HCT116 (cell line): ENCODE data around the gene TAPT1. TPM values are rescaled to one million over a fixed set of nuclear protein-coding genes. Genes with fewer than 3 reads are reported as not detected.

ENCODE experiments used
- ATAC-seq: fragments of 200-7000 bp; cut with Tn5 transposase; 2 replicates; pipeline ENCODE4 v1.9.1; 2020; ENCODE audit warnings: mild to moderate bottlenecking, moderate library complexity
- BruUV-seq: library from RNA; stranded (reverse); fragments of 400-500 nt; replicated peaks from 2 replicates; lab custom pipeline; 2021; lab: Mats Ljungman, UMichigan
- CTCF ChIA-PET: fragments of 300-600 bp; sonication (Branson Sonifier 250); formaldehyde crosslinking; loops from one replicate; lab custom pipeline; 2021; ENCODE audit warnings: antibody characterized with exemption; lab: Charles Lee
- POLR2A ChIA-PET: fragments of 300-600, 350-600 bp; sonication (Branson Sonifier 250); formaldehyde crosslinking; loops from one replicate; lab custom pipeline; 2021; ENCODE audit warnings: antibody characterized with exemption; lab: Charles Lee
- RAD21 ChIA-PET, 2 experiments: fragments of 300-600 bp; sonication (Branson Sonifier 250); formaldehyde crosslinking; loops; one replicate each; lab custom pipeline; 2023; ENCODE audit warnings: low total read pairs in 2 of 2; ENCODE audit not compliant: uncharacterized antibody in 2 of 2, unreplicated experiment in 2 of 2, low non-redundant PET in 1 of 2; lab: Charles Lee
- DNase-seq: peaks from one replicate; pipeline ENCODE4 v3.0.0-alpha.2; 2010; ENCODE audit warnings: low read depth, low spot score
- H2AFZ ChIP-seq: fragments of 200-600 bp; shearing (Covaris generic), sonication (generic); 2 replicates; pipeline ENCODE4 v1.6.1; 2017; ENCODE audit warnings: low read depth, mixed run types, mixed read lengths, antibody characterized with exemption, low read length; ENCODE audit not compliant: poor library complexity, severe bottlenecking
- H3K27ac ChIP-seq: 2 replicates; pipeline ENCODE4 v1.5.1; 2012; ENCODE audit warnings: low read depth, low read length
- H3K27me3 ChIP-seq: fragments of 200-600 bp; sonication (generic); 2 replicates; pipeline ENCODE4 v1.6.1; 2016; ENCODE audit warnings: mixed run types, low read length, mixed read lengths; ENCODE audit not compliant: insufficient read depth
- H3K36me3 ChIP-seq, 2 experiments: fragments of 200-500 bp in 1 of 2; fragments of 200-600 bp in 1 of 2; sonication (Bioruptor generic) in 1 of 2; sonication (generic) in 1 of 2; 2 replicates each; pipeline versions ENCODE4 v1.5.1 to v1.6.1; 2014 to 2016; ENCODE audit warnings: low read length in 2 of 2, inconsistent platforms in 1 of 2, mixed read lengths in 1 of 2, mixed run types in 1 of 2; ENCODE audit not compliant: insufficient read depth in 2 of 2, control insufficient read depth in 1 of 2
- H3K4me1 ChIP-seq, 2 experiments: fragments of 200-600 bp in 1 of 2; sonication (generic) in 1 of 2; 2 replicates each; pipeline versions ENCODE4 v1.5.1 to v1.6.1; 2012 to 2017; ENCODE audit warnings: low read length in 2 of 2, inconsistent platforms in 1 of 2, mild to moderate bottlenecking in 1 of 2, mixed read lengths in 1 of 2, mixed run types in 1 of 2, moderate library complexity in 1 of 2; ENCODE audit not compliant: insufficient read depth in 2 of 2, control insufficient read depth in 1 of 2
- H3K4me2 ChIP-seq: fragments of 200-600 bp; sonication (generic); 2 replicates; pipeline ENCODE4 v1.6.1; 2017; ENCODE audit warnings: mixed run types, low read length, mixed read lengths
- H3K4me3 ChIP-seq, 2 experiments: fragments of 200-600 bp in 1 of 2; sonication (generic) in 1 of 2; replicated peaks in 1 of 2; 2 replicates each; pipeline ENCODE4 v1.5.1; 2011 to 2016; ENCODE audit warnings: low read length in 2 of 2, control low read depth in 1 of 2, low read depth in 1 of 2, mild to moderate bottlenecking in 1 of 2, mixed read lengths in 1 of 2, mixed run types in 1 of 2
- H3K79me2 ChIP-seq: fragments of 200-600 bp; sonication (generic); 2 replicates; pipeline ENCODE4 v1.6.1; 2017; ENCODE audit warnings: mild to moderate bottlenecking, mixed run types, low read length, moderate library complexity, mixed read lengths; ENCODE audit not compliant: insufficient read depth
- H3K9ac ChIP-seq: fragments of 200-600 bp; sonication (generic); 2 replicates; pipeline ENCODE4 v1.6.1; 2016; ENCODE audit warnings: low read length, mixed read lengths
- H3K9me2 ChIP-seq: fragments of 200-600 bp; sonication (generic), shearing (Covaris generic); 2 replicates; pipeline ENCODE4 v1.6.1; 2017; ENCODE audit warnings: mixed run types, mild to moderate bottlenecking, moderate library complexity; ENCODE audit not compliant: insufficient read depth
- H3K9me3 ChIP-seq, 2 experiments: fragments of 200-500 bp in 1 of 2; fragments of 200-600 bp in 1 of 2; sonication (Bioruptor generic) in 1 of 2; sonication (generic) in 1 of 2; 2 replicates each; pipeline ENCODE4 v1.6.1; 2014 to 2017; ENCODE audit warnings: low read length in 2 of 2, mixed read lengths in 2 of 2, inconsistent platforms in 1 of 2, low read depth in 1 of 2, mild to moderate bottlenecking in 1 of 2, mixed run types in 1 of 2, moderate library complexity in 1 of 2; ENCODE audit not compliant: control insufficient read depth in 1 of 2, insufficient read depth in 1 of 2
- H4K20me1 ChIP-seq: fragments of 200-600 bp; sonication (generic), shearing (Covaris generic); 2 replicates; pipeline ENCODE4 v1.6.1; 2017; ENCODE audit warnings: mixed run types, mild to moderate bottlenecking, moderate library complexity; ENCODE audit not compliant: insufficient read depth
- ATF3 ChIP-seq: IDR thresholded peaks from 2 replicates; pipeline ENCODE4 v1.6.1; 2012
- CBX3 ChIP-seq: IDR thresholded peaks from 2 replicates; pipeline ENCODE4 v1.6.1; 2012; ENCODE audit warnings: low read depth
- CEBPB ChIP-seq: IDR thresholded peaks from 2 replicates; pipeline ENCODE4 v1.6.1; 2012; ENCODE audit warnings: low read depth
- CTCF ChIP-seq, 3 experiments: fragments of 200-600 bp in 1 of 3; sonication (generic) in 1 of 3; IDR thresholded peaks in 2 of 3; conservative IDR thresholded peaks in 1 of 3; 2 replicates each; pipeline ENCODE4 v1.5.1; 2012 to 2017; ENCODE audit warnings: low read depth in 2 of 3, low read length in 2 of 3, antibody characterized with exemption in 1 of 3, borderline replicate concordance in 1 of 3, control low read depth in 1 of 3, mild to moderate bottlenecking in 1 of 3, mixed read lengths in 1 of 3, mixed run types in 1 of 3, moderate library complexity in 1 of 3; ENCODE audit not compliant: insufficient read depth in 1 of 3
- EGR1 ChIP-seq: IDR thresholded peaks from 2 replicates; pipeline ENCODE4 v1.6.1; 2012; ENCODE audit warnings: low read depth
- EZH2 ChIP-seq: fragments of 200-600 bp; sonication (generic); IDR thresholded peaks from 2 replicates; pipeline ENCODE4 v1.6.1; 2017; ENCODE audit warnings: antibody characterized with exemption, mixed run types
- EZH2phosphoT487 ChIP-seq: fragments of 200-600 bp; IDR thresholded peaks from 2 replicates; pipeline ENCODE4 v1.6.1; 2018; ENCODE audit warnings: antibody characterized with exemption, borderline replicate concordance
- FOSL1 ChIP-seq: IDR thresholded peaks from 2 replicates; pipeline ENCODE4 v1.6.1; 2012; ENCODE audit warnings: low read depth
- JUND ChIP-seq: IDR thresholded peaks from 2 replicates; pipeline ENCODE4 v1.6.1; 2012
- POLR2A ChIP-seq: IDR thresholded peaks from 2 replicates; pipeline ENCODE4 v1.7.0; 2011; ENCODE audit warnings: borderline replicate concordance; ENCODE audit not compliant: insufficient read depth, insufficient read length; ENCODE audit errors: extremely low read depth
- POLR2AphosphoS5 ChIP-seq: IDR thresholded peaks from 2 replicates; pipeline ENCODE4 v1.6.1; 2011; ENCODE audit warnings: mild to moderate bottlenecking, low read depth, low read length, moderate library complexity
- RAD21 ChIP-seq: IDR thresholded peaks from 2 replicates; pipeline ENCODE4 v1.6.1; 2012; ENCODE audit warnings: low read depth, mild to moderate bottlenecking
- REST ChIP-seq: IDR thresholded peaks from 2 replicates; pipeline ENCODE4 v1.6.1; 2012; ENCODE audit warnings: low read depth
- SP1 ChIP-seq: IDR thresholded peaks from 2 replicates; pipeline ENCODE4 v1.6.1; 2012; ENCODE audit warnings: low read depth
- SRF ChIP-seq: IDR thresholded peaks from 2 replicates; pipeline ENCODE4 v1.6.1; 2012; ENCODE audit warnings: low read depth
- TCF7L2 ChIP-seq: IDR thresholded peaks from 2 replicates; pipeline ENCODE4 v1.7.0; 2011; ENCODE audit warnings: borderline replicate concordance, inconsistent platforms; ENCODE audit not compliant: insufficient read depth, insufficient read length; ENCODE audit errors: extremely low read depth
- YY1 ChIP-seq: IDR thresholded peaks from 2 replicates; pipeline ENCODE4 v1.6.1; 2011; ENCODE audit warnings: low read length, low read depth, moderate library complexity, mild to moderate bottlenecking; ENCODE audit not compliant: insufficient replicate concordance; ENCODE audit errors: extremely low read depth
- ZBTB33 ChIP-seq: IDR thresholded peaks from 2 replicates; pipeline ENCODE4 v1.6.1; 2011; ENCODE audit warnings: mild to moderate bottlenecking, low read length, moderate library complexity; ENCODE audit not compliant: insufficient replicate concordance; ENCODE audit errors: extremely low read depth
- ZNF274 ChIP-seq: fragments of 200-500 bp; sonication (Bioruptor generic); IDR thresholded peaks from 2 replicates; pipeline ENCODE4 v1.6.1; 2014; ENCODE audit warnings: mild to moderate bottlenecking, low read depth, low read length, inconsistent platforms
- intact Hi-C: fragments of 100-400 bp; cut with micrococcal nuclease; formaldehyde crosslinking; loops from 2 replicates; pipeline ENCODE4 v1.10.0; 2022
- total RNA-seq: library from RNA; stranded (reverse); gene quantifications from one replicate; pipeline ENCODE4 v1.2.1, GENCODE V29; 2021; ENCODE audit not compliant: unreplicated experiment

The TAPT1 gene
- total RNA-seq, 1 experiment from 2014 or later: 11.7 TPM

- RAD21 ChIA-PET: no interaction called here
- H3K79me2 ChIP-seq: no peaks in the 10 kb centered on the region
- H3K4me3 ChIP-seq: no peak overlapping the region
- peaks cover 7 to 9% of the 10 kb centered on the region in 2 experiments; a peak in 3 of 4 replicates for H3K4me1 ChIP-seq
- POLR2A ChIA-PET: no interaction called here
- H4K20me1 ChIP-seq: no peaks in the 10 kb centered on the region
- H3K9me3 ChIP-seq: no peaks in the 10 kb centered on the region
- intact Hi-C loops: no loop called here
- no peaks in the 10 kb centered on the region for H3K36me3 ChIP-seq
- H3K9ac ChIP-seq: no peak overlapping the region
- no TSS peak for BruUV-seq
- H3K4me2 ChIP-seq: no peak overlapping the region
- H2AFZ ChIP-seq: no peak overlapping the region
- H3K9me2 ChIP-seq: 0 out of 2 replicates have a peak, but pooled peaks cover 3% of the 10 kb centered on the region
- no peaks in the 10 kb centered on the region for H3K27me3 ChIP-seq
- no peak overlapping the region for H3K27ac ChIP-seq
- ATAC-seq (no peak), DNase-seq (no peak)
- CTCF ChIA-PET: interaction anchor here (1.6 kb wide), 1 partner anchor 13 kb away, joined by 5 read pairs; no protein-coding TSS in a partner anchor
- TF ChIP-seq ZBTB33 (no peak), TCF7L2 (no peak), SRF (no peak), CBX3 (no peak), SP1 (no peak), REST (no peak), YY1 (no peak), FOSL1 (no peak), EGR1 (no peak), POLR2A (no peak), EZH2 (no peak), POLR2AphosphoS5 (no peak), CEBPB (no peak), RAD21 (no peak), ZNF274 (no peak), EZH2phosphoT487 (no peak), CTCF (IDR thresholded peaks at IDR 0.05 in 2 of 3, conservative IDR thresholded peaks at IDR 0.05 in 1 of 3; ENCODE audit: borderline replicate concordance in 1 of 3, insufficient read depth in 1 of 3, low read depth in 2 of 3, low read length in 2 of 3) (no peak), JUND (no peak), ATF3 (no peak)
Observed at GRCh38 chr4:16192631-16193518, 33.4 kb downstream of the TAPT1 start.
